GM21367 (cell line): ENCODE data around the gene BLCAP.
"Not testable (repeated sequence)": the region's sequence is repeated elsewhere in the genome, so short reads cannot be mapped to it uniquely, and the experiment has no call there.

Source experiments
- ATAC-seq: cut with Tn5 transposase; IDR thresholded peaks from one replicate; pipeline ENCODE4 v1.9.1; 2021; ENCODE audit not compliant: unreplicated experiment

Gene BLCAP

DNA sequence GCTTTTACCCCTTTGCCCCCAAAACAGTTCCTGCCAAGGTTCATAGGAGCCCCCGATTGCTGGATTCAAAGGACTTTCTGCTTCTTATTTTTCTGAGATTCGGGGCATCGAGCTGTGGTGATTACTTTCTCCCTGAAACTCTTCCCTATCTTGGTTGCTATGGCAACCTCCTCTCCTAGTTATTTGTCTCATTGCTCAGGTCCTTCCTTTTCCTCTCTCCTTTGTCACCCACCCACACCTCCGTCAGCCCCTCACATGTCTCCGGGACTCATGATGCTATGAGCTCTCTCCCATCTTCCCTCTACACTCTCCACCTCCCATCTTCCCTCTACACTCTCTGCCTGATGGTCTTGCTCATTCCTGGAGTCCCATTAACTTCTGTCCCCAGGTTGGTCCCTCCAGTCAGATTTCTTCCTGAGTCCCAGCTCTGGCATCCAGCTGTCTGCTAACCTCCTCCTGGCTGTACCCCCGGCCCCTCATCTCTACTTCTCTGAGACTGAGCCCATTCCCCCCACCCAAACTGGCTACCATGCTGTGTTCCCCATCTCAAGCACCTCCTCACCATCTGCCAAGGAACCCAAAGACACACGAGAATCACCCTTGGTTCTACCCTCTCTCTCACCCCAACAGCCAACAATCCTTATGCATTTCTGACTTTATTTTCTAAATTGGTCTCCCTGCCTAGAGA, 36.9 kb downstream of the BLCAP start:
- no peak for ATAC-seq

DNA sequence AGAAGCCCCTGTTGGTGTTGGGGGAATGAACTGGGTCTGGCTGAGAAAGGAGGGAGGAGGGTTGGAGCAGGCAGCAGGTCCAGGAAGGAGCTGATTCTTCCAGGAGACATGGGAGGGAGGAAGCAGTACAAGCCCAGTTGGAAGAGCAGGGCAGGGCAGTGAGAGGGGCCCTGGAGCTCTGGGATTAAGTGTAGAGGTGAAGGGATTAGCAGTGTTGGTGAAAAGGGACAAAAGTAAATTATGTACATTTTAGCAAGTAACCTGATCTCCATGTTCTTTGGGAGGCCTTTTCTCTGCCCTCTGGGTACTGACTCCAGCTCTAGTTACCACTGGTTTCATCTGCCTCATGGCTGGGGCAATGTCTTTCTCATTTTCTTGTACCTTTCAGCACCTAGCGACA, 41.5 kb downstream of the BLCAP start:
- not testable (repeated sequence) for ATAC-seq

DNA sequence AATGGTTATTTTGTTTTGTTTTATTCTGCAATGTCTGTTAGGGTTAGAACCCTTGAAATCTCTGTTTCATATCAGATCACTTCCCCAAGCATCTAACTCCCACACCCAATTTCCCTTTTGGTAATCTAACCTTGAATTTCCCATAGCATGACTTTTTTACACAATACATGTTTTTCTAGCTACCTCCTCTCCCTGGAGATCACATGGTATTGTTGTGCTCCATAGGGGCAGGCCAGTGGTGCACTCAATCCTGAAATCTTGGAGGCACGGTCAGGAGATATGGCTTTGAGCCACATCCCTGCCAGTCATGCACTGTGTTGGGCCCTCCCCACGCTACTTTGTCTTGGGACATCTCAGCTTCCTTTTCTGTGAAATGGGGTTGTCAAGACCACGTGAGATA, 43.3 kb downstream of the BLCAP start:
- ATAC-seq, result no peak

DNA sequence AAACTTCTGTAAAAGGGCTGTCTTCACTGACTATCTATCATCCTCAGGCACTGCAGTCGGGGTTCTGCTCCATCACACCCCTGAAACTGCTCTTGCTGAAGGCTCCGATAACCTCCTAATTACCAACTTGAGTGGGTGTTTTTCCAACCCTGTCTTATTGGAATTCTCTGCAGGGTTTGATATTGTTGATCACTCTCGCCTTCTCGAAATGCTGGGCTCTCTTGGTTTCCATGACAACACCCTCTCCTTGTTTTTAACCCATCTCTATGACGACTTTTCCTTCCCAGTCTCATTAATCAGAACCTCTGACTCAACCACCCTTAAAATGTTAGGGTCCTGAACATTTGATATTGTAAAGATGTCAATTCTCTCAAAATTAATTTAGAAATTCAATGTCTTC, 46.1 kb downstream of the BLCAP start:
- ATAC-seq, result no peak

DNA sequence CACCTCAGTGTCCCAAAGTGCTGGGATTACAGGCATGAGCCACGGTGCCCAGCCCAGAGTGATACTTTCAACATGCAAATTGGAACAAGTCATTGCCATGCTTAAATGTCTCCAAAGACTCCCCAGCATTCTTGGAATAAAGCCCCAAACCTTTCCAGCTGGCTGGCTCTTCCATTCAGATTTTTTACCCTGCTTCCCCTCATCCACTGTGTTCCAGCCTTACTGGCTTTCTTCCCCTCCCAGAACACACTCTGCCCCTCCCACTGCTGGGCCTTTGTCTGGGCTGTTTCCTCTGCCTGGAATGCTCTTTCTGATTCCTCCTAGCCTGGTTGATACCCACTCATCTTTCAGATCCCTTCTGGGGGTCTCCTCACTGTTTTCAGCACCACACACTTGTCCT, 46.8 kb downstream of the BLCAP start:
- no peak for ATAC-seq

DNA sequence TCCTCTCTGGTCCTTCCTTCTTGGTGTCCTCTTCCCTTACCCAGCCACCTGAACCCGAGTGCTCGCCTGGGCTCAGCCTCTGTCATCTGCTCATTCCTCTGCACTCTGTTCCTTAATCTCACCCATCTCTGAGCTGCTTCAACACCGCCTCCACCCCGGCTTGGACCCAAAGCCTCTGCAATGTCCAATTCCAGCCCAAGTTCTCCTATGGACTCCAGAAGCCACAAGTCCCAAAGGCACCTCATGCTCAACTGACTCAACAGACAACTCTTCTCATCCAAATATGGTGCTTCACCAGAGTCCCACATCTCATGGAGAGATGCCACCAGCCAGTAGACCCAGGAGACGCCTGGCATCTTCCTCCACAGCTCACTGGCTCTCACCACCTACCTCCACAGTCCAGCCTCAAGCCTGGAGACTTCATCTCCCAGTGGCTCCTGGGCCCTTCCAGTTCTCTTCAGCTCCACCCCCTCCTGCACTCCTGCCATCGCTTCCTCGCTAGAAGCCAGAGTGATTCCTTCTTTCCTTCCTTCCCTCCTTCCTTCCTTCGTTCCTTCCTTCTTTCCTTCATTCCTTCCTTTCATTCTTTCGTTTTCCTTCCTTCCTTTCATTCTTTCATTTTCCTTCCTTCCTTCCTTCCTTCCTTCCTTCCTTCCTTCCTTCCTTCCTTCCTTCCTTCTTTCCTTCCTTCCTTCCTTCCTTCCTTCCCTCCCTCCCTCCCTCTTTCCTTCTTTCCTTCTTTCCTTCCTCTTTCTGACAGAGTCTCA, 47.6 kb downstream of the BLCAP start:
- ATAC-seq, result no peak

DNA sequence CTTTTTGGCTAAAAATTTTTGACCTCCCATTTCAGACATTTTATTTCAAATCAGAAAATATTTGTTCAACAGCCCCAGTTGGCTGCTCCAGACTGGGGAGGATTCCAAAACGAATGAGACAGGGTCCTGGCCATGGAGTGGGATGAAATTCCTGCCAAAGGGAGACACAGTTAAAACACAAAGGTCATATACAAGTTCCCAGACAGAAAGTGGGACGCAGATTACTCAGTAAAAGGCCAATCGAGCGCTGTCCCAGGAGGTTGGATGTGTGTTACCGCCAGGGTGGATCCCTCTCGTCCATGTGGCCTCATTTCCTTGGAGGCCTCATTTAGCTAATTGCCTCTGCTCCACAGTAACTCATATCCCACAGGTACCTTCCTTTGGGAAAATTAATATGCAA, 48.4 kb downstream of the BLCAP start:
- ATAC-seq, result no peak

DNA sequence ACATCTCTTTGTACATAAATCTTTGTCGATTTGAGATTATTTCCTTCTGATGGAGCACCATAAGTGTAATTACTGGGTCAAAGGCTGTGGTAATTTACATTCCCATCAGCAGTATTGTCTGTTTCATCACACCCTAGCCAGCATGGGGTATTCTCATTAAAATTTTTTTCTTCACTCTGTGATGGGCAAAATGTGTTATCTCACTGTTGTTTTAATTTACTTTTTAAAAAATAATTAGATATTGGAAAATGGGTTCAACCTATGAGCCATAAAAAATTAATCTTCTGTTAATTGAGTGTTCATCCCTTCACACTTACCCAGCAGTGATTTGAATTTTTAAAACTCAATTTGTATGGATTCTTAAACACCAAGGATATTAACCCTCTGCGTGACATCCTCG, 50.6 kb downstream of the BLCAP start:
- no peak for ATAC-seq

DNA sequence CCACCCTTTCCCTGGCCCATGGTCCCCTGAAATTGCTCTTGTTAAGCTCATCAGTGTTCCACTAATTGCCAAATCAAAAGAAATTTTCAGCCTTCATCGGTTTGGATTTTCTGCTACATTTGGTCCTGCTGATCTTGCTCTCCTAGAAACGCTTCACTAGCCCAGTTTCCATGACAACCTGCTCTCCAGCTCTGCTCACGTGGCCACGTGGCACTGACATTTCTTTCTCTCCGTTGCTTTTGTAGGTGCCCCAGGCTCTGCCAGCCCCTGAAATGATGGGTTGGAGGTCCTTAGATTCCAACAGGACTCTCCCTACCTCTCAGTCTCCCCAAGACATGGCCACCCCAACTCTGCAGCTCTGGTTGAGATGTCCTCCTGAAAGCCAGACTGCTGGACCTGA, 52.4 kb downstream of the BLCAP start:
- no peak for ATAC-seq

DNA sequence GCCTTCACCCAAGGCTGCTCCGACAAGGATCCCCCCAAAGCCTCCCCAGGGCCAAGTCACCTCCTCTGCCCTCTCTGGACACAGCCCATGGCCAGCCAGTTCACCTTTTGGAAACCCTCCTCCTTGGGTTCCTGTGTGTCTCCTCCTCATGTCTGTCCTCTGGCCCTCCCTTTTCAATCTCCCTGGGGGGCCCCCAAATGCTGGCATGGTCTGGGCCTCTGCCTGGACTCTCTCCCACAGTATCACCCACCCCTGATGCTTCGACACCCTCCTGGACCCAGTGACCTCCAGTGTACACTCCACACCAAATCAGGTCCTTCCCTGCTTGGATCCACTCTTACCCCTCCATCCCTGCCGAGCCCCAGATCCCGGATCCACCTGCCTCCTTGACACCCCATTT, 53.3 kb downstream of the BLCAP start:
- ATAC-seq, result no peak

DNA sequence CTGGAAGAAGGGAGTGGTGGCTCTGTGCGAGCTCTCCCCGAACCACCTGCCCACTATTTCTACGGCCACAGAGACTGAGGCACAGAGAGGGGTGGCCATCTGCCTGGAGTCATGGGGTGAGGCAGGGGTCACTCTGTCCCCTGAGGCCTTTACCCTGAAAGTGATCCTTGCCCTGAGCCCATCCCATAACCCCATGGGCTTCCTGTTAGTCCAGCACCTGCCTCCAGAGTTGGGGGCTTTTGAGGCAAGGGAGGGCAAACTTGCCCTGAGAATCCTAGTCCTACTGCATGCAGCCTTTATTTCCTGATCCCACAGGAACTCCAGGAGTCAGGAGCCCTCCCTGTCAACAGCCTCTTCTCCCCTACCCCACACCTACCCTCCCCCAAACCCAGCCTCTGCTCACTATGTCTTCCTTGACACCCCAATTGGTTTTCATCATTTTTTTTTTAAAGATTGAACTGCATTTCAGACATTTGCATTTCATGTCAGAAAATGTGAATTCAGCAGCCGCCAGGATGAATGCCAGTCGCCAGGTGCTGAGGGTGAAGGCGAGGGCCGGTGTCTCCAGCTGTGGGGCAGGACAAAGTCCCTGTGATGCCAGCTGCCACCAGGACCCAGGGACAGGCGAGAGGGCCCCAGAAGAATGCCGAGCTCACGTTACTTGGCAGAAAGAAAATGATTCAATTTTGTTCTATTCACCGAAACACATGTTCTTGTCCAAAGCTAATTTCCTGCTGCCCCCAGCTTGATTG, 54.3 kb downstream of the BLCAP start:
- ATAC-seq, result no peak

DNA sequence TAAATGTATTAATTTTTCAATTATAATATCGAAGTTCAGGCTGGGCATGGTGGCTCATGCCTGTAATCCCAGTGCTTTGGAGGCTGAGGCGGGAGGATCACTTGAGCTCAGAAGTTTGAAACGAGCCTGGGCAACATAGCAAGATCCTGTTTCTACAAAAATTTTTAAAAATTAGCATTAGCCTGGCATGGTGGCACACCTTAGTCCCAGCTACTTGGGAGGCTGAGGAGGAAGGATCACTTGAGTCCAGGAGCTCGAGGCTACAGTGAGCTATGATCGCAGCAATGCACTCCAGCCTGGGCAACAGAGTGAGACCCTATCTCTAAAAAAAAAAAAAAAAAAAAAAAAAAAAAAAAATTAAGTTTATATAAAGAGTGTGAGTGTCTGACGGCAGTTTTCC, 55.2 kb downstream of the BLCAP start:
- ATAC-seq, result not testable (repeated sequence)

DNA sequence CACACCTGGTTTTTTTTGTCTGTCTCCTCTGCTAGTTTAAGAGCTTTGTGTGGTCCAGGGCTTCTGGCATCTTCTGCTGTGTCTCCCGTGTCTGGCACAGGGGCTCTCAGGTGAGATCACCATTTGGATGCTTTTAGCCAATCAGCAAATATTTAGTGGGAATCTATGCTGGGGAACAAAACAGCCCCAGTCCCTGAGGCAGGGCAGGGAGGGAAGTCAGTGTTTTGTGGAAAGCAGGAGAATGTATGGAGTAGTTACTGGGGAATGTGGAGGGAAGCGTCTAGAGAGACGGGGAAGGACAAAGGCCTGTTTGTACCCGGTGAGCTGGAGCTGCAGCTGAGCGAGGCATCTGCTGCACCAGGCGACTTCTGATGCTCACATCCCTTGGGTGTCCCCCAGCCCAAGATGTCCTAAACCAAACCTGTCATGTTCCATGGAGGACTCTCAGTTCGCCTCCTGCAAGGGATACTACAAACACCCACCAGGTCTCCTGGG, 55.9 kb downstream of the BLCAP start:
- ATAC-seq, result no peak

DNA sequence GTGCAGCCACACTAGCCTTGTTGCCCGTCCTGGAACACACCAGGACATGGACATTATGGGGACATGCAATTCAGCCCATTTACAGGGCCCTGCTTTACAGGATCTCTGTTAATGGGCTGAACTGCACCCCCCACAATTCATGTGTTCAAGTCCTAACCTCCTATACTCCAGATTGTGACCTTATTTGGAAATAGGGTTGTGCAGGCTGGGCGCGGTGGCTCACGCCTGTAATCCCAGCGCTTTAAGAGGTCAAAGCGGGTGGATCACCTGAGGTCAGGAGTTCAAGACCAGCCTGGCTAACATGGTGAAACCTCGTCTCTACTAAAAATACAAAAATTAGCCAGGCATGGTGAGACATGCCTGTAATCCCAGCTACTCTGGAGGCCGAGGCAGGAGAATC, 57.5 kb downstream of the BLCAP start:
- not testable (repeated sequence) for ATAC-seq

DNA sequence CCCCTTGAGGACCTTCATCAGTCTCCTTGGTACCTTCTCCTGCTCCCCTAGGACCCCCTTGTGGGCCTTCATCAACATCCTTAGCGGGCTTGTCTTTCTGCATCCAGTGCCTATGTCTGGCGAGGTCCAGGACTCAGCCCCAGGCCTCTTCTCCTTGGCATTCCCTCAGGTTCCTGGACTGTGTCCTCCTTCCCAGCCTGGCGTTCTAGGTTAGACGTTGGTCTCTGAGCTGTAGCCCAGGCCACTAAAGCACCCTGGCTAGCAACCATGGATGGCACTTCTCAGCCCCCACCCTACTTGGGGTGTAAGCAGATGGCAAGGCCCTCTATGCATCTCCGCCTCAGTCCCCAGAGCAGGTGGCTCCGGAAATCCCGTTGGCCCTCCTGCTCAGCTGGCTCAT, 58.1 kb downstream of the BLCAP start:
- ATAC-seq, result no peak

DNA sequence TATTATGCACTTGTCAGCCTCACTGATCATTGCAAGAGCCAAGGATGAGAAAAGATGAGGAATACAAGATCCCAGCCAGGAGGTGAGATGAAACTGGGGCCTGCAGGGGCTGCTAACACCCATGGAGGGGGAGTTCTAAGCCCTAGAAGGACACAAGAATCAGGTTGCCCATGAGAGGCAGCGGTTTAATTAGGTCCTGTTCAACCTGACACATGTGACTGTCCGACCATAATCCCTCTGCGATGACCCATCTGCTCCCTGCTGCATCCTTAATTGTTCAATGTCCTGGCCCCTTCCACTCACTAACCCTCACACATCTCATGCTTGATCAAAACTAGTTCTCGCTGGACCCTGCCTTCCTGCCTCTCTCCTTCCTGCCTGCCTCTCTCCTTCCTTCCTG, 58.8 kb downstream of the BLCAP start:
- no peak for ATAC-seq
